Trophoblast cell (in vitro differentiated cells and primary cell): ENCODE results near the gene TMTC3.

Source experiments
- DNase-seq, 2 donors: peaks; one replicate each; pipeline ENCODE4 v3.0.0-alpha.2; 2016
- H2AFZ ChIP-seq: 2 replicates; pipeline ENCODE4 v1.6.1; 2013; ENCODE audit warnings: low read length, moderate library complexity, mild to moderate bottlenecking; ENCODE audit not compliant: insufficient read depth, poor library complexity
- H2AK5ac ChIP-seq: 2 replicates; pipeline ENCODE4 v1.6.1; 2013; ENCODE audit warnings: mild to moderate bottlenecking, low read length
- H2BK120ac ChIP-seq: 2 replicates; pipeline ENCODE4 v1.6.1; 2013; ENCODE audit warnings: low read length, mild to moderate bottlenecking, moderate library complexity; ENCODE audit not compliant: insufficient read depth, poor library complexity
- H2BK12ac ChIP-seq: 2 replicates; pipeline ENCODE4 v1.6.1; 2013; ENCODE audit warnings: mild to moderate bottlenecking, low read length, moderate library complexity
- H2BK5ac ChIP-seq: 2 replicates; pipeline ENCODE4 v1.6.1; 2013; ENCODE audit warnings: low read length, low read depth, moderate library complexity, mild to moderate bottlenecking; ENCODE audit not compliant: poor library complexity
- H3K14ac ChIP-seq: 2 replicates; pipeline ENCODE4 v1.6.1; 2013; ENCODE audit warnings: mild to moderate bottlenecking, low read length
- H3K18ac ChIP-seq: 2 replicates; pipeline ENCODE4 v1.6.1; 2013; ENCODE audit warnings: mild to moderate bottlenecking, low read length
- H3K23ac ChIP-seq: 2 replicates; pipeline ENCODE4 v1.6.1; 2013; ENCODE audit warnings: low read length
- H3K27ac ChIP-seq: 2 replicates; pipeline ENCODE4 v1.5.1; 2013; ENCODE audit warnings: low read depth, mild to moderate bottlenecking, inconsistent platforms, low read length, moderate library complexity
- H3K27me3 ChIP-seq: 2 replicates; pipeline ENCODE4 v1.6.1; 2013; ENCODE audit warnings: inconsistent platforms, mild to moderate bottlenecking, low read length, moderate library complexity; ENCODE audit not compliant: insufficient read depth
- H3K36me3 ChIP-seq, 2 experiments: 1 replicate in 1 of 2; 2 replicates in 1 of 2; pipeline ENCODE4 v1.6.1; 2013; ENCODE audit warnings: low read length in 2 of 2, mild to moderate bottlenecking in 2 of 2, moderate library complexity in 1 of 2; ENCODE audit not compliant: insufficient read depth in 2 of 2, control insufficient read depth in 1 of 2
- H3K4ac ChIP-seq: 2 replicates; pipeline ENCODE4 v1.6.1; 2013; ENCODE audit warnings: low read depth, mild to moderate bottlenecking, low read length, moderate library complexity
- H3K4me1 ChIP-seq, 2 experiments: 1 replicate in 1 of 2; 2 replicates in 1 of 2; pipeline ENCODE4 v1.6.1; 2013; ENCODE audit warnings: low read length in 2 of 2, mild to moderate bottlenecking in 2 of 2, moderate library complexity in 1 of 2; ENCODE audit not compliant: insufficient read depth in 2 of 2, control insufficient read depth in 1 of 2
- H3K4me2 ChIP-seq: 2 replicates; pipeline ENCODE4 v1.6.1; 2013; ENCODE audit warnings: inconsistent platforms, mild to moderate bottlenecking, low read length, moderate library complexity
- H3K4me3 ChIP-seq: 2 replicates; pipeline ENCODE4 v1.5.1; 2013; ENCODE audit warnings: mild to moderate bottlenecking, low read depth, low read length, inconsistent platforms
- H3K79me1 ChIP-seq: one replicate; pipeline ENCODE4 v1.6.1; 2013; ENCODE audit warnings: low read length
- H3K79me2 ChIP-seq: 2 replicates; pipeline ENCODE4 v1.6.1; 2013; ENCODE audit warnings: low read length, mild to moderate bottlenecking; ENCODE audit not compliant: control insufficient read depth, insufficient read depth, poor library complexity
- H3K9ac ChIP-seq: 2 replicates; pipeline ENCODE4 v1.6.1; 2013; ENCODE audit warnings: mild to moderate bottlenecking, low read length
- H3K9me3 ChIP-seq: 2 replicates; pipeline ENCODE4 v1.6.1; 2013; ENCODE audit warnings: low read depth, mild to moderate bottlenecking, control low read depth, inconsistent platforms, low read length; ENCODE audit not compliant: insufficient read depth
- H4K12ac ChIP-seq: 2 replicates; pipeline ENCODE4 v1.6.1; 2013; ENCODE audit warnings: low read depth, mild to moderate bottlenecking, low read length, moderate library complexity
- H4K8ac ChIP-seq: 2 replicates; pipeline ENCODE4 v1.6.1; 2013; ENCODE audit warnings: low read depth, mild to moderate bottlenecking, low read length, moderate library complexity
- H4K91ac ChIP-seq: one replicate; pipeline ENCODE4 v1.6.1; 2013; ENCODE audit warnings: low read depth, mild to moderate bottlenecking, low read length, moderate library complexity
- WGBS: extraction: QIAGEN DNeasy Blood & Tissue Kit; methylation state at CpG from one replicate; pipeline ENCODE4 v1.1.7; 2013; ENCODE audit warnings: missing lambda C conversion rate; ENCODE audit not compliant: insufficient read length, insufficient coverage; ENCODE audit errors: extremely low coverage; 5-methylcytosine and 5-hydroxymethylcytosine counted together

Gene TMTC3

DNA sequence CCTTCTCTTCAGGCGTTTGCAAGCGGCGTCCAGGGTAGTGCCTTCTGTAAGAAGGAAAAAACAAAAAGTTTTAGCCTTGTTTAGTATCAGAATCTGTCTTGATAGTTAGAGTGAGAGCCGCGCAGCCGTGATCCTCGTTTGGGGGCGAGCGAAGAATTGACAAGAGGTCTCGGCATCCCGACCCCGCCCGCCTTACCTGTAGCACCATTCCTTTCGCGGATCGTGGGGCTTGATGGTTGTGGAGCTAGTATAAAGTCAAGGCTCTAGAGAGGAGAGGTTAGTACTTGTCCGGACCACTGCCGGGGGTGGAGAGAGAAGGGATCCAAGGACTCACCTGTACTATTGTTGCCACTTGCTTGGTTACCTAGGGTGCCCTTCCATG, 494 bp downstream of the TMTC3 start:
- Histone ChIP-seq H3K27me3 (no peaks in the 10 kb centered on the region), H3K79me2 (peaks cover 3% of the 10 kb centered on the region), H3K9ac (peak overlapping the region; percentile 86), H2AK5ac (no peak overlapping the region), H2BK5ac (peak overlapping the region; percentile 54), H2BK120ac (peak overlapping the region; percentile 55), H2BK12ac (peak overlapping the region; percentile 15), H3K4me3 (peak overlapping the region; percentile 89), H4K8ac (peak overlapping the region; percentile 71), H3K4me2 (peak overlapping the region; percentile 61), H4K12ac (peak overlapping the region; percentile 49), H4K91ac (peak overlapping the region; percentile 8), H3K36me3 (no peaks in the 10 kb centered on the region), H2AFZ (peak overlapping the region; percentile 39), H3K4ac (no peak overlapping the region), H3K23ac (no peak overlapping the region), H3K27ac (peak overlapping the region; percentile 70), H3K14ac (peak overlapping the region; percentile 50), H3K9me3 (no peaks in the 10 kb centered on the region), H3K4me1 (no peaks in the 10 kb centered on the region), H3K79me1 (peaks cover 4% of the 10 kb centered on the region), H3K18ac (peak overlapping the region; percentile 62)
- no CpG with 5 or more reads among the region's 18 CpGs for WGBS
- peak; percentile 0 to 33 for DNase-seq

- Histone ChIP-seq H2AK5ac (no peak overlapping the region), H3K14ac (no peak overlapping the region), H3K36me3 (no peaks in the 10 kb centered on the region), H3K9me3 (no peaks in the 10 kb centered on the region), H3K79me2 (peaks cover 3% of the 10 kb centered on the region), H3K4me2 (no peak overlapping the region), H3K4me1 (no peaks in the 10 kb centered on the region), H2AFZ (no peak overlapping the region), H2BK12ac (no peak overlapping the region), H4K8ac (no peak overlapping the region), H3K79me1 (peaks cover 4% of the 10 kb centered on the region), H3K18ac (no peak overlapping the region), H3K27ac (no peak overlapping the region), H3K9ac (no peak overlapping the region), H3K23ac (no peak overlapping the region), H4K91ac (no peak overlapping the region), H4K12ac (no peak overlapping the region), H3K27me3 (no peaks in the 10 kb centered on the region), H2BK120ac (no peak overlapping the region), H2BK5ac (no peak overlapping the region), H3K4me3 (no peak overlapping the region), H3K4ac (no peak overlapping the region)
- no CpG with 5 or more reads among the region's 5 CpGs for WGBS
- peak; percentile 27 to 72 for DNase-seq
Observed at GRCh38 chr12:88144037-88144436, 1.9 kb downstream of the TMTC3 start.

- H3K9ac ChIP-seq, result no peak overlapping the region
- H2BK5ac ChIP-seq, result no peak overlapping the region
- H3K4me2 ChIP-seq, result no peak overlapping the region
- H2AFZ ChIP-seq, result no peak overlapping the region
- no peak overlapping the region for H2BK12ac ChIP-seq
- no peak overlapping the region for H4K91ac ChIP-seq
- H3K4me3 ChIP-seq, result no peak overlapping the region
- H3K9me3 ChIP-seq, result no peaks in the 10 kb centered on the region
- no peak overlapping the region for H2BK120ac ChIP-seq
- H3K4me1 ChIP-seq, result no peaks in the 10 kb centered on the region
- H3K23ac ChIP-seq, result no peak overlapping the region
- H3K79me2 ChIP-seq, result peaks cover 3% of the 10 kb centered on the region
- H3K18ac ChIP-seq, result no peak overlapping the region
- H3K79me1 ChIP-seq, result peaks cover 4% of the 10 kb centered on the region
- H2AK5ac ChIP-seq, result no peak overlapping the region
- no peaks in the 10 kb centered on the region for H3K36me3 ChIP-seq
- H3K27me3 ChIP-seq, result no peaks in the 10 kb centered on the region
- no peak overlapping the region for H4K8ac ChIP-seq
- WGBS, result no CpG with 5 or more reads among the region's 3 CpGs
- DNase-seq, result no peak
- H4K12ac ChIP-seq, result no peak overlapping the region
- H3K14ac ChIP-seq, result no peak overlapping the region
- H3K27ac ChIP-seq, result no peak overlapping the region
- H3K4ac ChIP-seq, result no peak overlapping the region
Observed at GRCh38 chr12:88144546-88145468, 2.7 kb downstream of the TMTC3 start.

GRCh38 chr12:88145567-88146505, 3.7 kb downstream of the TMTC3 start:
- Histone ChIP-seq H3K23ac (no peak overlapping the region), H3K27ac (no peak overlapping the region), H3K9me3 (no peaks in the 10 kb centered on the region), H4K8ac (no peak overlapping the region), H2BK120ac (no peak overlapping the region), H2AK5ac (no peak overlapping the region), H3K36me3 (no peaks in the 10 kb centered on the region), H3K4me2 (no peak overlapping the region), H4K91ac (no peak overlapping the region), H3K79me1 (peaks cover 4% of the 10 kb centered on the region), H3K4ac (no peak overlapping the region), H4K12ac (no peak overlapping the region), H3K18ac (no peak overlapping the region), H3K14ac (no peak overlapping the region), H2AFZ (no peak overlapping the region), H3K9ac (no peak overlapping the region), H2BK12ac (no peak overlapping the region), H3K4me3 (no peak overlapping the region), H3K4me1 (no peaks in the 10 kb centered on the region), H2BK5ac (no peak overlapping the region), H3K27me3 (no peaks in the 10 kb centered on the region), H3K79me2 (peaks cover 3% of the 10 kb centered on the region)
- no peak for DNase-seq
- WGBS, result no CpG with 5 or more reads among the region's 5 CpGs
